NCI-H2227 treated with DMSO at 0.1 percent for 48 hours (cell line): ENCODE results near the gene KCTD12.

Experiments used
- DNase-seq: peaks from one replicate; lab custom pipeline; 2025; lab: John Stamatoyannopoulos, UW

KCTD12 gene

DNA sequence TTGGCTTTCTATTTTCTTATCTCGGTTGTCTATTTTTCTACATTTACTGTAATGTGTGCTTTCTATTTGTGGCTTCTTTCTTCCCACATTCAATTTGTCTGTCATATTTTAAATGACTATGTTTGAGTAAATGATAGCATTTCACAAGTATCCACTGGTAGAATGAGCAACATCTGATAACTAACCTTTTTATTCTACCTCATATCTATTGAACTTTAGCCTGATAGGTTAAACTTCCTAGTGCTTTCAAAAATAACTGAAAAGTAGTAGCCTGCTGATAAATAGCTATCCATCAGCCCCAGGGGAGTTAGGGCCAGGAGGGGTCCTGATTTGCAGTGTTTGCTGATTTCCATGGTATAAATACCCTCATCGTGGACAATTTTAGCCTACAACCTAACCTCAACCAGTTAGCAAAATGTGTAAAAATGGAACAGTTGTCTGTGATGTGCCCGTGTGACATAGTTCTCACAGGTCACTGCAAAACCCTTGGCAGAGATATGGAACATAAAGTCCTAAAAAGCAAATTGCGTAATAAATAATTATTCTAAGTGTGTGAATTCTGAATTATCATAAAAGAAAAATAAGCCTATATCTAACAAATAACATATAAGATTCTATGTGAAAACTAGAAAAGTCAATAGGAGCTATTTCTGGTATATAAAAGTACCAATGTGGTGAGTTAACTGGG, 32.1 kb downstream of the KCTD12 start:
- no peak for DNase-seq

DNA sequence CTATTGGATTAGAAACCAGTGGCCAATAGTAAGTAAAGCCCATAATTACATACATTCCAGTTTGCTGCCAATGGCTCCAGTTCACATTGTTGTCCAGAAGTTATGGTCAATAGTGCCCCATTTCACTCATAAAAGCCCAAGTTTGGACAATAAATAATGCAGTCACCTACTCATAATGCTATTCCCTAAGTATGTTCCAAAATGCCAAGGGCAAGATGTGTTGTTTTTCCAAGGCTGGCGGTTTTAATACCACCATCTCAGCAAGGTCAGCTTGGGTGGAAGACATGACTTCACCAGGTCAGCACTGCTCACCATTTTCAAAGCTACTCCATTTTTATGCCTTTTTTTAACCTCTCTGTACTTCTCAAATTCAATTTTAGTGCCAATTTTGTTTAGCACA, 32.7 kb downstream of the KCTD12 start:
- no peak for DNase-seq

GRCh38 chr13:76852986-76853385, 33.2 kb downstream of the KCTD12 start:
- DNase-seq: no peak

- DNase-seq: no peak
These were observed 34.2 kb downstream of the KCTD12 start for GRCh38 chr13:76851961-76852360.

DNA sequence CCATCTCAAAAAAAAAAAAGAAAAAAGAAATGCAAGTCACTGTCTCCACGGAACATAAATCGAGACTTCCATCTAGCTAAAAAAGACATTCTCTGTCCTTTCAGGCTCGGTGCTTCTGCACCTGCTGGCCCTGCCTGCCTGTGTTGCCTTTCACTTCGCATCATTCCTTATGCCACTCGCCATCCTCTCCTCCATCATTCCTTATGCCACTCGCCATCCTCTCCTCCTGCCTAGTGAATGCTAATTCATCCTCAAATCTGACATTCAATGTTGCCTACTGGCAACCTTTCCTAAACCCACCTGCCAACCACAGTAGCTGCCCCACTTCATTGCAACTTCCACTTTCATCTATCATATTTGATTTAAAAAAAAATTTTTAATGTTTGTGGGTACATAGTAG, 36.7 kb downstream of the KCTD12 start:
- DNase-seq: no peak

- DNase-seq: no peak
These were observed 37.6 kb downstream of the KCTD12 start for GRCh38 chr13:76848596-76848995.

GRCh38 chr13:76846363-76846762, 39.8 kb downstream of the KCTD12 start:
- DNase-seq: no peak

DNA sequence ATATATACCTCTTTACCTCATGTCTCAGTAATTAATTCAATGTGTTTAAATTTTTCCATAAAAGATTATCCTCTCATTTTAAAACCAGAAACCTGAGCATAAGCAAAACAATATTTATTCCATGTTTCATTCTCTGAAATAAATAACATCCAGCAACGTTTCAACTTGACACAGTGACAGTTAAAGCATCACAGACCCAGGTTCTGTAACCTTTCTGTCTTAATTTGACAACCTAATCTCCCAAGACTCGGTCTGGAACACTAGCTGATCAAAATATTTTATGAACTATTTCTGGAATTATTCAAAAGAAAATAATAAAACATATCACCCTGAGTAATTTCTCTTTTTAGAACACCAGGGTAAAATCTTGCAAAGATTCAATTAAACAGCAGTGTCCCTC, 40.3 kb downstream of the KCTD12 start:
- DNase-seq: no peak

- no peak for DNase-seq
These were observed 40.8 kb downstream of the KCTD12 start for GRCh38 chr13:76845367-76845766.

GRCh38 chr13:76837801-76838200, 48.4 kb downstream of the KCTD12 start:
- DNase-seq: no peak

- no peak for DNase-seq
These were observed 49.9 kb downstream of the KCTD12 start for GRCh38 chr13:76836311-76836710.

DNA sequence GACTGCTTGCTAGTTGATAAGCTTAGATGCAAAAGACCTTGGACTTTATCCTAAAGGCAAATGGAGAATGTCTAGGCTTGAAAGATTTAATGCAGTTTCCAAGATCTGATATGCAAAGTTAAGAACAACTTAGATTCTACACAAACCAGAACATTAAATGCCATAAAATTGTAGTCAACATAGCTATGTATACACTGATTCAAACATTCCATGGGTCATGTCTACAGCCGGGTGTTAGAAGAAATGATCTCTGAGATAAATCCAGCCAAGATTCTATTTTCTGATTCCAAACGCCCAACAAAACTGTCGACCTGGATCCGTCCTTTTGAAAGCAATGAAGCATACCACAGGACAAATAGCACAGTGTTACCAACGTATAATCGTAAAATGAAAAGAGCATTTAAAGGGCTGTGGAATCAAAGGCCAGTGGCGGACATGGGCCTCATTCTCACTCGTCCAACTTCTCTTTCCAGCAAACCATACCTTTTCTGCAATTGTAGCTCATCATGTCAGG, 52.7 kb downstream of the KCTD12 start:
- no peak for DNase-seq

- no peak for DNase-seq
These were observed 53.8 kb downstream of the KCTD12 start for GRCh38 chr13:76832258-76832988.

GRCh38 chr13:76830805-76831204, 55.4 kb downstream of the KCTD12 start:
- no peak for DNase-seq
